Neural cell (in vitro differentiated cells): ENCODE data around the gene NELL2.

Experiments
- EP300 ChIP-seq: fragments of 450-650 bp; conservative IDR thresholded peaks from 2 replicates; pipeline ENCODE4 v1.6.1; 2014; ENCODE audit warnings: antibody characterized with exemption, mild to moderate bottlenecking, moderate library complexity; ENCODE audit not compliant: poor library complexity, severe bottlenecking
- POLR2AphosphoS5 ChIP-seq: IDR thresholded peaks from 2 replicates; pipeline ENCODE4 v1.6.1; 2012
- TAF1 ChIP-seq: IDR thresholded peaks from 2 replicates; pipeline ENCODE4 v1.6.1; 2012; ENCODE audit warnings: low read depth
- TF ChIP-seq, protein P1 (sequence below): fragments of 450-650 bp; IDR thresholded peaks from 2 replicates; pipeline ENCODE4 v1.5.1; 2014; ENCODE audit warnings: antibody characterized with exemption, mild to moderate bottlenecking, moderate library complexity; ENCODE audit not compliant: poor library complexity, severe bottlenecking

DNA sequence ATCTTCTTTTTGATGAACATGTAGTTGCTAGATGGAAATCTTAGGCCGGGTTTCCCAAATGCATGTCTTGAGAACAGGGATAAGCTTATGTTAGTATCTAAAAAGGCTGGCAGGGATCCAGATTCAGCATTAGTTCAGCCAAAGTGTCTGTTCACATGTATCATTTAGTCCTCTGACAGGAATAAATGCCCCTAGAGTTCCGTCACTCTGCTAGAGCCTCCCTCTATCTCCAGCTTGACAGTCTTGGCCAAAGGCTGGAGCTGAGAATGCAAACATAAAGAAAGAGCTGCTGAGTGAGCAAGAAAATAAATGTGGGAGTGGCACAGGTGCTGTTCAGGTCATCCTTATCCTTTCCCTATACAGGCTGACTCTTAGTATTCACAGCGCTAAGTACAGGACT lies 13.8 kb upstream of the NELL2 start:
- TF ChIP-seq POLR2AphosphoS5, result no peak
- TF ChIP-seq, protein P1, sequence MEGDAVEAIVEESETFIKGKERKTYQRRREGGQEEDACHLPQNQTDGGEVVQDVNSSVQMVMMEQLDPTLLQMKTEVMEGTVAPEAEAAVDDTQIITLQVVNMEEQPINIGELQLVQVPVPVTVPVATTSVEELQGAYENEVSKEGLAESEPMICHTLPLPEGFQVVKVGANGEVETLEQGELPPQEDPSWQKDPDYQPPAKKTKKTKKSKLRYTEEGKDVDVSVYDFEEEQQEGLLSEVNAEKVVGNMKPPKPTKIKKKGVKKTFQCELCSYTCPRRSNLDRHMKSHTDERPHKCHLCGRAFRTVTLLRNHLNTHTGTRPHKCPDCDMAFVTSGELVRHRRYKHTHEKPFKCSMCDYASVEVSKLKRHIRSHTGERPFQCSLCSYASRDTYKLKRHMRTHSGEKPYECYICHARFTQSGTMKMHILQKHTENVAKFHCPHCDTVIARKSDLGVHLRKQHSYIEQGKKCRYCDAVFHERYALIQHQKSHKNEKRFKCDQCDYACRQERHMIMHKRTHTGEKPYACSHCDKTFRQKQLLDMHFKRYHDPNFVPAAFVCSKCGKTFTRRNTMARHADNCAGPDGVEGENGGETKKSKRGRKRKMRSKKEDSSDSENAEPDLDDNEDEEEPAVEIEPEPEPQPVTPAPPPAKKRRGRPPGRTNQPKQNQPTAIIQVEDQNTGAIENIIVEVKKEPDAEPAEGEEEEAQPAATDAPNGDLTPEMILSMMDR, result no peak
- no peak for TF ChIP-seq EP300
- no peak for TF ChIP-seq TAF1
